Hematopoietic multipotent progenitor cell treated with erythropoietin and hydrocortisone succinate and interleukin-3 and kit ligand, for 6 days (in vitro differentiated cells): Measurements from ENCODE around the gene TMEM130.

Experiments used
- DNase-seq: peaks from one replicate; pipeline ENCODE4 v3.0.0-alpha.2; 2015

Gene TMEM130

GRCh38 chr7:98840096-98840495, 29.7 kb downstream of the TMEM130 start:
- no peak for DNase-seq

DNA sequence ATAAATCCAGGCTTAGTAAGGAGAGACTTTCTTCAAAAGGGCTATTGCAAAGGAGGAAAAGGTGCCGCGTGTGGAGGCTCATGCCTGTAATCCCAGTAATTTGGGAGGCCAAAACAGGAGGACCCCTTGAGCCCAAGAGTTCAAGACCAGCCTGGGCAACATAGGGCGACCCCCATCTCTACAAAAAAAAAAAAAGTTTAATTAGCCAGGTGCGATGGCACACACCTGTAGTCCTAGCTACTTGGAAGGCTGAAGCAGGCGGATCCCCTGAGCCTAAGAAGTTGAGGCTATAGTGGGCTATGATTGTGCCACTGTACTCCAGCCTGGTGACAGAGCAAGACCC, 32.2 kb downstream of the TMEM130 start:
- no peak for DNase-seq

DNA sequence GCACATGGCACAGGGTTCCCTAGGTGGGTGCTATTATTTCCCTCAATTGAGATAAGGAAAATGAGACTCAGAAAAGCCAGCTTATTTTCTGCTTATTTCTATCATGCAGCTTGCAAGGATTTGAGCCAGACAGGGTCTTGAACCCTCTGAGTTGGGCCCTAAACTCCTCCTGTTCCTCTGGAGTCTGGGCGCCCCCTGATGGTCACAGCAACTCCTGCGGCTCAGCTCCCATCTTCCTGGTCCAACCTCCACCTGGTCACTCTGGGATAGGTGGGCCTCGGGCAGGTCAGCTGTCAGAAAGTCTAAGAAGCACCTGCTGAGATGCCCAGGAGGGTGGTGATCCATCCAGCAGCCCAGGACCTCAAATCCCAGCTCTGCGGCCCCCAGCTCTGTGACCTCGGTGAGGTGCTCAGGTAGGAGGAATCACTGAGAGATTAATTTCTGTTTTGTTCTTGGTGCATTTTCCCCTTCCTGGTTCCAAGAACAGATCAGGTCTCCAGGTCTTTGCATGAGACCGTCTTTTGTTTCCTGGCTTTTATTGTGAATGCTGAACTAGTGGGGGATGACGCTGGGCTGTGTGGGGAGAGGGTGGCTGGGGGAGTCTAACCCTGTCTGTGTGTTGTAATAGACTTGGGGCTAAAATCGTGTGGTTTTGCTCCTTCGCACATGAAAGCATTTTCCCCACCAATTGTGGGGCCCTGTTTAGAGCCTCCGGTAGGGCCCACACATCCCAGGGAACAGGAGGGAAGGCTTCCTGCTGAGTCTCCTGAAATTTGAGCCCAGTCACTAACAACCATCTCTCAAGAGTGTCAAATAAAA, 32.8 kb downstream of the TMEM130 start:
- peak; percentile 46 for DNase-seq

DNA sequence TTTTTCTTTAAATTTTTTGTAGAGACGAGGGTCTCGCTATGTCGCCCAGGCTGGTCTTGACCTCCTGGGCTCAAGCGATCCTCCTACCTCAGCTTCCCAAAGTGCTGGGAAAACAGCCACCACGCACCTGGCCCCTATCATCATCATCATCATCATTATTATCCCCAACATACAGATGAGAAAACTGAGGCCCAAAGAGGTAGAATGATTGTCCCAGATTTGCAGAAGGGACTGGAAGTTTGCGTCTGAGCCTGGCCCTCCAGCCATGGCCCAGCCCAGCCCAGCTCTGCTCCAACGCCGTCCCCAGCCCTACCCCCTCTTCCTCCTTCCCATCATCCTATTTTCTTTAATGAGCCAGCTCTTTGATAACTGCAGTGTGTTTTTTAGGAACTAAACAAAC, 34.9 kb downstream of the TMEM130 start:
- DNase-seq, result no peak

- DNase-seq, result no peak
Measured at GRCh38 chr7:98833022-98833421, 36.8 kb downstream of the TMEM130 start.

DNA sequence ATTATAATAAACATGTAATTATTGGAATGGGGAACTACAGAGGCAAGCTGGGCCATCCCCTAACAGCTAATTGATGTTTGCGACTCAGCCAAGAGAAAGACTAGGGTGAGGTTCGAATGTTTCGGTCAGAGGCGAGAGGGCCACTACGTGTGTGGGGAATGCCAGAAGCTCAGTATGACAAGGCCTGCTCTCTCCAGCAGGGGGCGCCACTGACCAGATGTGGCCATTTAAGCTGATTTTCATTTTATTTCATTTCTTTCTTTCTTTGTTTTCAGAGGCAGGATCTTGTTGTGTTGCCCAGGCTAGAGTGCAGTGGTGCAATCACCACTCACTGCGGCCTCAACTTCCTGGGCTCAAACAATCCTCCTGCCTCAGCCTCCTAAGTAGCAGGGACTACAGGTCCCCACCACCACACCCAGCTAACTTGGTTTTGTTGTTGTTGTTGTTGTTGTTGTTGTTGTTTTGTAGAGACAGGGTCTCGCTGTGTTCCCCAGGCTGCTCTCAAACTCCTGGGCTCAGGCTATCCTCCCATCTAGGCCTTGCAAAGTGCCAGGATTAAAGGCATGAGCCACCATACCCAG, 38.1 kb downstream of the TMEM130 start:
- DNase-seq, result peak; percentile 63

GRCh38 chr7:98830972-98831548, 38.8 kb downstream of the TMEM130 start:
- DNase-seq, result no peak

DNA sequence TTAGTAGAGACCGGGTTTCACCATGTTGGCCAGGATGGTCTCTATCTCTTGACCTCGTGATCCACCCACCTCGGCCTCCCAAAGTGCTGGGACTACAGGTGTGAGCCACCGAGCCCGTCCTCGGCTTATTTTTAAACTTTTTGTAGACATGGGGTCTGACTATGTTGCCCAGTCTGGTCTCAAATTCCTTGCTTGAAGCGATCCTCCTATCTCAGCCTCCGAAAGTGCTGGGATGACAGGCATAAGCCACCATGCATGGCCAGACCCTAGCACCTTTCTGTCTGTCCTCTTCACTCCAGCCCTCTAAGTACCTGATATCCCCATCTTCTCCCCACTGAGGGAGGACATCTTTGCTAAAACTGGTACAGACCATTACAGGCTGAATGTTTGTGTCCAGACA, 41.4 kb downstream of the TMEM130 start:
- no peak for DNase-seq

- no peak for DNase-seq
Measured at GRCh38 chr7:98827258-98827657, 42.6 kb downstream of the TMEM130 start.

DNA sequence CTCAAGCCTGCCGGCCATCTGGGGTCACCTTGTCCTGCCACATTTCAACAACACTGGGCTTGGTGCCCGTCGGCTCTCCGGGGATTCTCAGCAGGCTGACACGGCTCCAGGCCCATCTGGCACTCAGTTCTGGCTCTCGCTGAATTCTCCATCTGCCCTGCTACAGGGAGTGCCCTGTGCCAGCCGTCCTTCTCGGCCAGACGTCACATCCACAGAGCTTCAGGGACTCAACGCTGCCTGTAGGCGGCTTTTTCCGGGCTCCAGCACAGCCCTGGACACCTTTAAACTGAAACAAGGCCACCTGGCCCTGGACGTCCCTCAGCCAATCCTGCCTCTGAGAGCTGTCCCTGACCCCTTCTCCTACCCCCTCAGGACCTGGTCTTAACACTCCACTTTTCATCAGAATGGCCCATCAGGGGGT, 43.0 kb downstream of the TMEM130 start:
- DNase-seq, result no peak

DNA sequence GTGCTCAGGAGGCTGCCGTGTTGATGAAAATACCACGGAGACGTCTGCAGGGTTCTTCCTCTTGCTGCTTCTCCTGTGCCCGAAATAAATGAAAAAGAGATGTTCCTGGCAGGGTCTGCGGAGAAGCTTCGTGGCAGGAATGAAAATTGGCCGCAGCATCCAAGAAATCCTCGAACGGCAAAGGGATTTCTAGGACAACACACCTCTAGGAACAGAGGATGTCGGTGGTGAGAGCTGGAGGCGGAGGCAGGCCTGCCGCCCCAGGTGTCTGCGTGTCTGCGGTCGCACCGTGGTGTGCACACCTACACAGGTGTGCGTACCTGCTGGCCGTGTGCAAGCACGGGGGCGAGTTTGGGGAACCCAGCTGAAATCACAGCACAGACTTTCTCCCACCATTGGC, 43.4 kb downstream of the TMEM130 start:
- no peak for DNase-seq

DNA sequence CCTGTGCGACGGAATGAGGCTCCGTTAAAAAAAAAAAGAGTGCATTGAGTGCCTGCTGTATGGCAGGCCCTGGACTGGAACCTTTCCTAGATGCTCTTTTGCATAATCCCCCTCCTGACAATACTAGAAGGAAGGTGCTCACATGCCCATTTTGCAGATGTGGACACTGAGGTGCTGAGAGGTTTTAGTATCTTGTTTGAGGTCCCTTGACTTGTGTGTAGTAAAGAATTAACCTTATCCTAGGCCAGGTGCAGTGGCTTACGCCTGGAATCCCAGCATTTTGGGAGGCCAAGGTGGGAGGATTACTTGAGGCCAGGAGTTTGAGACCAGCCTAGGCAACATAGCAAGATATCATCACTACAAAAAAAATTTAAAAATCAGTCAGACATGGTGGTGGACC, 46.6 kb downstream of the TMEM130 start:
- DNase-seq, result no peak

DNA sequence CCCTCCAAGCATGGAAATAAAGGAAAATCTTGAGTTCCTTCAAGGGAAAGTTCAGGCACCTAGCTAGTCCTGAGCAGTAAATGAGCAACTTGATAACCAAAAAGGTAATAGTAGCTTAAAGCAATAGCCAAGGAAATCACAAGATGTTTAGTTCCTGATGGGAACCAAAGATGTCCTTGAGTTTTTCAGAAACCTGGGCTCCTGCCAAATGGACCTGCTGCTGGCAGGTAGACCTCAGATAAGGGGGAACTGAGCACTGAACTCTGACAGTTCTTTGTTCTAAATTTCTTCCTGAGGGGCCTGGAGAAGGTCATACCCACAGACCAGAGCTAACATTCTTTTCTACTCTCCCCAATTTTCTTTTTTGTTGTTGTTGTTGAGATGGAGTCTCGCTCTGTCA, 48.5 kb downstream of the TMEM130 start:
- no peak for DNase-seq

- DNase-seq, result no peak
Measured at GRCh38 chr7:98816967-98817710, 52.7 kb downstream of the TMEM130 start.

DNA sequence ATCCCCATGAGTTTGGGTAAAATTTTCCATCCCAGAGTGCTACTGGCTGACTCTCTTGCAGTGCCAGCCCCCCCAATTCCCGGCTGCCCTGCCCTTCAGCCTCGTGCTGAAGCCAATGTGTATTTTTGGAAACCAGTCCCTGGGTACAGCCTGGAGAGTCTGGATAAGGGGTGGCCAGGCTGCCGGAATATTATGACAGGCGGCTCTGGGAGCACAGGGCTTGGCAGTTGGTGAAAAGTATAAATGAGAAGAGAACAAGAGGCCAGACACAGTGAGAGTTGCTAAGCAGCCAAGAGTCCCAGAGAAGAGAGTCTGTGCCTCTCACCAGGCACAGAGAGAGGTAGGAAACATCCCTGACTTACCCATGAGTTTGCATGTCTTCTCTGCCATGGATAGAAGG, 53.6 kb downstream of the TMEM130 start:
- DNase-seq, result no peak

- DNase-seq, result no peak
Measured at GRCh38 chr7:98815313-98815712, 54.5 kb downstream of the TMEM130 start.

GRCh38 chr7:98811299-98811698, 58.5 kb downstream of the TMEM130 start:
- DNase-seq, result no peak

DNA sequence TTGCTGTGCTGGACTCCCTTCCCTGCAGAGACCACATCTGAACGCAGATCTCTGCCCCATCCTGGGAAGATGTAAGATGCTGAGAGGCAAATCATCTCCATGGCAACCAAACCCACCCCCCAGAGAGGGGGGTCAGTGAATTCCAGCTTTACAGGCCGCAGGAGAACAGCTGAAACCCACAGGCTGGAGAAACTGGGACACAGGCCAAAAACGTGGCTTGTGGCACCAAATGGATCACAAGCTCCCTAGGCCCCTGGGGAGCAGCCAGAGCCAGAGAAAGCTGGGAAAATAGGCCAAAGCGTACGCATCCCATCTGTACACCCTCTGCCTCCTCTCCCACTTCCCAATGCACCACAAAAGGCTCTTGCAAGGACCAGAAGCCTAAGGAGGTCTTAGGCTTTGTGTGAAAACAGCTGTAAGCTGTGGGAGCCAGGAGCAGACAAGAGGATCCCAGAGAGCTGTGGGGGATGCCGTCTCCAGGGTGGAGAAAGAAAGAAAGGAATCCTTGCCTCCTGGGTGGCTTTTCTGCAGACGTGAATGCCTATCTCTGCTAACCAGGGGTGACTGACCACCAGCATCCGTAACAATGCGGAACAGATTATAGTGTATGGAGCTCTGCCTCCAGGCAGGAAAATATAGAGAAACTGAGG, 59.5 kb downstream of the TMEM130 start:
- no peak for DNase-seq

DNA sequence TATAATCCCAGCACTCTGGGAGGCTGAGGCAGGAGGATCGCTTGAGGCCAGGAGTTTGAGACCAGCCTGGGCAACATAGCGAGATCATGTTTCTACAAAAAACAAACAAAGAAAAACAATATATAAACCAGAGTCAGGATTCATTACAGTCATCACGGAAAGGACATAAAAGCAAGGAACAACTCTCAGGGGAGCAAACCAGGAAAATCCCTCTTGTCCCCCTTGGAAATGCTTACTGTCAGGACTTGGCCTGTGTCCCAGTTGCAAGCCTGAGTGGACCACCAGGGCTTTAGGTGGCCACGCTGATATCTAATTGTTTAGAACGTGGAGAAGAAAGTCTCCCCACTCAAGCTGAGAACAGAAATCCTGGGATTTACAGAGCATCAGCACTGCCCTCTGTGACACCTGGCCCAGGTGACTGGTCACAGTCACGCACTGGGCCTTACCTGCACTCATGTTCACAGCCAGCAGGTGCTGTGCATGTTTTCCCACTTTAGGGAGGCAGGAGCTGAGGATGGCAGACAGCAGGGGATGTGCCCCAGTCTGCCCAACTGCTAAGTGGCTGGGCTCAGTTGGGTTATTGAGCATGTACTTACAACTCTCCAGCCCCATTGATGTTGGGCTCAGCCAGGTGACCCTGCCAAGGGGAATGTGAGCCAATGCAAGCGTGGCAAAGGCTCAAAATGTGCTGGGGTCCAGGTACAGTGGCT, 60.9 kb downstream of the TMEM130 start:
- DNase-seq, result no peak

DNA sequence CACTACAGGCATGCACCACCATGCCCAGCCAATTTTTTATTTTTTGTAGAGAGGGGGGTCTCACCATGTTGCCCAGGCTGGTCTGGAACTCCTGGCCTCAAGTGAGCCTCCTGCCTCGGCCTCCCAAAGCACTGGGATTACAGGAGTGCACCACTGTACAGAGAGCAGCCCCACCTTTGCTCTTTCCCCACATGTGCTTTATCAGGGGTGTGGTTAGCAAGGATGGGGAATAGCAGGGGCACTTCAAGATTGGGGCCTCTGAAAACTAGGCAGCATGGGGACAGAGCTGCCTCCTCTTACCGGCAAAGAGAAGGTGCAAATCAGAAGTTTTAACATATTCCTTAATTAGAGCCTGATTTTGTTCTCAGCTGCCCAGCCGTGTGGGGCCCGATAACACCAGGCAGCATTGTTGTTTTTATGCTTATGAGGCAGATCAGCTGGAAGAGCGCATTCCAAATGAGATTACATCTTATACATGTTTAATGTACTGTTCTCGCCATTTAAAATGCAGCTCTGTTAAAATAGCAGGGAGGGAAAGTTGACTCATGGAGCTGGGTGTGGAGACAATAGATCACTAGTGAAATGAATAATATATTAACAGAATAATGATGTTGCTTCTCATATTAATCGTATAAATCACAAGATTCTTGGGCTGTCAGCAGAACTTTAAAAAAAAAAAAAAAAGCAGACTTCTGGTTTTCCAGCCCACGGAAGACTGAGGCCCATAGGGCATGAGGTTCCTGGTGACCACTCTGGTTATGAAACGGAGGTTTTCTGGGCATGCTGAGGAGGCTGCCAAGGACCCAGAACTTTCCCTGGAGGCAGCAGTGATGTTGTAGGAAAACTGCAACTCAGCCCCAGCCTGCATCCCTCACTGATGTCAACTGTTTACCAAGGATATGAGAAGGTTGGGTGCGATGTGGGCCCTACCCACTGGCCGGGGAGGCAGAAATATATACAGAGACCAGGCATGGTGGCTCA, 62.5 kb downstream of the TMEM130 start:
- no peak for DNase-seq
